HepG2 (cell line): ENCODE results near the gene OR1F1.

ENCODE experiments used
- EZH2 ChIP-seq: conservative IDR thresholded peaks from 2 replicates; pipeline ENCODE4 v1.6.1; 2012; ENCODE audit warnings: mild to moderate bottlenecking, low read depth, low read length, moderate library complexity
- FOXP1 ChIP-seq, 2 experiments: fragments of 450-650 bp in 1 of 2; IDR thresholded peaks; 2 replicates each; pipeline ENCODE4 v1.6.1; 2017 to 2018; ENCODE audit warnings: antibody characterized with exemption in 1 of 2
- PTBP1 ChIP-seq: fragments of 200-400 bp; formaldehyde crosslinking; IDR thresholded peaks from 2 replicates; pipeline ENCODE4 v1.6.1; 2018; ENCODE audit warnings: low read length, low read depth; ENCODE audit not compliant: poor library complexity, severe bottlenecking
- ZBTB26 ChIP-seq: IDR thresholded peaks from 2 replicates; pipeline ENCODE4 v1.6.1; 2016; ENCODE audit warnings: missing compliant biosample characterization, missing genetic modification reagents, borderline replicate concordance

DNA sequence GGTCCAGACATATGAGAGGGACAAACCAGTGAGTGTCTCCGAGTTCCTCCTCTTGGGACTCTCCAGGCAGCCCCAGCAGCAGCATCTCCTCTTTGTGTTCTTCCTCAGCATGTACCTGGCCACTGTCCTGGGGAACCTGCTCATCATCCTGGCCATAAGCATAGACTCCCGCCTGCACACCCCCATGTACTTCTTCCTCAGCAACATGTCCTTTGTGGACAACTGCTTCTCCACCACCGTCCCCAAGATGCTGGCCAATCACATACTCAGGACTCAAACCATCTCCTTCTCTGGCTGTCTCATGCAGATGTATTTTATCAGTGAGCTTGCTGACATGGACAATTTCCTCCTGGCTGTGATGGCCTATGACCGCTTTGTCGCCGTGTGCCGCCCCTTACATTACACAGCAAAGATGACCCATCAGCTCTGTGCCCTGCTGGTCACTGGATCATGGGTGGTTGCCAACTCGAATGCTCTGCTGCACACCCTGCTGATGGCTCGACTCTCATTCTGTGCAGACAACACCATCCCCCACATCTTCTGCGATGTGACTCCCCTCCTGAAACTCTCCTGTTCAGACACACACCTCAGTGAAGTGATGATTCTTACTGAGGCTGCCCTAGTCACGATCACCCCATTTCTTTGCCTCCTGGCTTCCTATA, 27.7 kb downstream of the OR1F1 start:
- TF ChIP-seq ZBTB26 (CRISPR knock-in tag) (no peak), FOXP1 (IDR thresholded peaks at IDR 0.05) (no peak), FOXP1 (CRISPR knock-in tag; IDR thresholded peaks at IDR 0.05) (no peak), EZH2 (no peak), PTBP1 (no peak)
